ENCODE data around the gene RPS6KA2.
"Not testable (repeated sequence)": the region's sequence is repeated elsewhere in the genome, so short reads cannot be mapped to it uniquely, and the experiment has no call there.

Gene RPS6KA2

GRCh38 chr6:166410426-166410935 lies 216.6 kb downstream of the RPS6KA2 start:
- DNase-seq: no peak

GRCh38 chr6:166408936-166409755 lies 217.9 kb downstream of the RPS6KA2 start:
- DNase-seq: no peak

- no peak for DNase-seq
Observed at GRCh38 chr6:166406197-166406596, 220.9 kb downstream of the RPS6KA2 start.

- DNase-seq: no peak
Observed at GRCh38 chr6:166405386-166405785, 221.7 kb downstream of the RPS6KA2 start.

GRCh38 chr6:166402582-166403277 lies 224.3 kb downstream of the RPS6KA2 start:
- DNase-seq: no peak

- DNase-seq: not testable (repeated sequence)
Observed at GRCh38 chr6:166400649-166401250, 226.3 kb downstream of the RPS6KA2 start.

- no peak for DNase-seq
Observed at GRCh38 chr6:166400181-166400580, 226.9 kb downstream of the RPS6KA2 start.

- no peak for DNase-seq
Observed at GRCh38 chr6:166398348-166398747, 228.7 kb downstream of the RPS6KA2 start.

- no peak for DNase-seq
Observed at GRCh38 chr6:166397849-166398248, 229.2 kb downstream of the RPS6KA2 start.

GRCh38 chr6:166395778-166396177 lies 231.3 kb downstream of the RPS6KA2 start:
- no peak for DNase-seq

- no peak for DNase-seq
Observed at GRCh38 chr6:166395351-166395750, 231.7 kb downstream of the RPS6KA2 start.

GRCh38 chr6:166394036-166394892 lies 232.8 kb downstream of the RPS6KA2 start:
- no peak for DNase-seq

- DNase-seq: no peak
Observed at GRCh38 chr6:166393535-166393823, 233.6 kb downstream of the RPS6KA2 start.

GRCh38 chr6:166392755-166393534 lies 234.1 kb downstream of the RPS6KA2 start:
- not testable (repeated sequence) for DNase-seq

- DNase-seq: no peak
Observed at GRCh38 chr6:166389119-166389518, 237.9 kb downstream of the RPS6KA2 start.

- no peak for DNase-seq
Observed at GRCh38 chr6:166388290-166389004, 238.6 kb downstream of the RPS6KA2 start.

- DNase-seq: no peak
Observed at GRCh38 chr6:166387642-166388289, 239.3 kb downstream of the RPS6KA2 start.

GRCh38 chr6:166387098-166387497 lies 240.0 kb downstream of the RPS6KA2 start:
- DNase-seq: not testable (repeated sequence)

GRCh38 chr6:166386111-166386510 lies 240.9 kb downstream of the RPS6KA2 start:
- DNase-seq: no peak

GRCh38 chr6:166383802-166384363 lies 243.2 kb downstream of the RPS6KA2 start:
- DNase-seq: not testable (repeated sequence)
